Fibroblast of lung (primary cell): ENCODE results near the gene MFAP2.

Experiments
- CTCF ChIP-seq, 2 donors: IDR thresholded peaks in 1 of 2; conservative IDR thresholded peaks in 1 of 2; 1 replicate in 1 of 2; 2 replicates in 1 of 2; pipeline ENCODE4 v1.5.1; 2011 to 2012; ENCODE audit warnings: low read length in 2 of 2, control low read depth in 1 of 2, inconsistent platforms in 1 of 2, low read depth in 1 of 2, mild to moderate bottlenecking in 1 of 2
- EZH2 ChIP-seq: IDR thresholded peaks from 2 replicates; pipeline ENCODE4 v1.5.1; 2012; ENCODE audit warnings: low read length, control low read depth, mild to moderate bottlenecking; ENCODE audit errors: missing control alignments

GRCh38 chr1:16968372-16968771, 12.0 kb downstream of the MFAP2 start:
- TF ChIP-seq CTCF (conservative IDR thresholded peaks at IDR 0.05 in 1 of 2, IDR thresholded peaks at IDR 0.05 in 1 of 2; ENCODE audit: low read depth in 1 of 2, low read length in 2 of 2) (no peak), EZH2 (no peak)
